ENCODE measurements around the gene UBIAD1. TPM values are rescaled to one million over a fixed set of nuclear protein-coding genes. Genes with fewer than 3 reads are reported as not detected.

UBIAD1 gene
- total RNA-seq, 1 experiment from 2014 or later: 17.0 TPM

GRCh38 chr1:11238311-11238710, 34.7 kb upstream of the UBIAD1 start:
- ChIA-PET CTCF (interaction anchor here (0.6 kb wide), 1 partner anchor 96 kb away, joined by 3 read pairs; no protein-coding TSS in a partner anchor), POLR2A (no interaction called here)
- Histone ChIP-seq H3K36me3 (ENCODE audit: control insufficient read depth, insufficient read depth, low read length) (peaks cover 3% of the 10 kb centered on the region; the same call in 1 of the 2 replicates), H3K4me1 (no peaks in the 10 kb centered on the region), H3K4me3 (ENCODE audit: low read depth, low read length) (no peak overlapping the region), H3K27me3 (replicated peaks; ENCODE audit: control insufficient read depth, insufficient read depth, low read length) (no peaks in the 10 kb centered on the region), H3K9me3 (no peaks in the 10 kb centered on the region)
- BruUV-seq (replicated peaks): no TSS peak
- Mint-ChIP-seq H3K36me3 (ENCODE audit: insufficient read depth, unreplicated experiment) (peaks cover 47% of the 10 kb centered on the region), H3K27me3 (ENCODE audit: insufficient read depth, unreplicated experiment) (no peaks in the 10 kb centered on the region), H3K9me3 (ENCODE audit: unreplicated experiment) (no peaks in the 10 kb centered on the region), H3K4me3 (ENCODE audit: unreplicated experiment) (no peak overlapping the region), H3K27ac (ENCODE audit: unreplicated experiment) (no peak overlapping the region), H3K4me1 (ENCODE audit: low read depth, unreplicated experiment) (no peaks in the 10 kb centered on the region)
- no peak for DNase-seq
- intact Hi-C loops (cut with micrococcal nuclease; ENCODE audit: unreplicated experiment): no loop called here
- TF ChIP-seq CTCF (IDR thresholded peaks at IDR 0.05; ENCODE audit: insufficient read depth in 1 of 2, low read depth in 1 of 2, low read length in 1 of 2, severe bottlenecking in 1 of 2, unreplicated experiment in 1 of 2): no peak

GRCh38 chr1:11245248-11245647, 27.8 kb upstream of the UBIAD1 start:
- H3K9me3 Mint-ChIP-seq (ENCODE audit: unreplicated experiment): no peaks in the 10 kb centered on the region
- ChIA-PET POLR2A (no interaction called here), CTCF (interaction anchor here (1.3 kb wide), 1 partner anchor 17 kb away, joined by 3 read pairs; the partner anchor contains the start of gene MTOR)
- intact Hi-C loops (cut with micrococcal nuclease; ENCODE audit: unreplicated experiment): no loop called here
- no peaks in the 10 kb centered on the region for H3K27me3 Mint-ChIP-seq (ENCODE audit: insufficient read depth, unreplicated experiment)
- no peaks in the 10 kb centered on the region for H3K4me1 Mint-ChIP-seq (ENCODE audit: low read depth, unreplicated experiment)
- Histone ChIP-seq H3K4me3 (ENCODE audit: low read depth, low read length) (no peak overlapping the region), H3K9me3 (no peaks in the 10 kb centered on the region), H3K4me1 (no peaks in the 10 kb centered on the region), H3K27me3 (replicated peaks; ENCODE audit: control insufficient read depth, insufficient read depth, low read length) (no peaks in the 10 kb centered on the region), H3K36me3 (ENCODE audit: control insufficient read depth, insufficient read depth, low read length) (peaks cover 4% of the 10 kb centered on the region; the same call in 1 of the 2 replicates)
- DNase-seq: no peak
- no TSS peak for BruUV-seq (replicated peaks)
- H3K27ac Mint-ChIP-seq (ENCODE audit: unreplicated experiment): no peak overlapping the region
- H3K4me3 Mint-ChIP-seq (ENCODE audit: unreplicated experiment): no peak overlapping the region
- no peak for TF ChIP-seq CTCF (IDR thresholded peaks at IDR 0.05; ENCODE audit: insufficient read depth in 1 of 2, low read depth in 1 of 2, low read length in 1 of 2, severe bottlenecking in 1 of 2, unreplicated experiment in 1 of 2)
- peaks cover 29% of the 10 kb centered on the region for H3K36me3 Mint-ChIP-seq (ENCODE audit: insufficient read depth, unreplicated experiment)

- no TSS peak for BruUV-seq (replicated peaks)
- H3K27ac Mint-ChIP-seq (ENCODE audit: unreplicated experiment): no peak overlapping the region
- CTCF ChIA-PET: interaction anchor here (0.6 kb wide), 1 partner anchor 55 kb away, joined by 3 read pairs; no protein-coding TSS in a partner anchor
- H3K36me3 ChIP-seq (ENCODE audit: control insufficient read depth, insufficient read depth, low read length): peaks cover 4% of the 10 kb centered on the region; the same call in 1 of the 2 replicates
- no peaks in the 10 kb centered on the region for H3K4me1 Mint-ChIP-seq (ENCODE audit: low read depth, unreplicated experiment)
- no peak for DNase-seq
- H3K4me3 Mint-ChIP-seq (ENCODE audit: unreplicated experiment): no peak overlapping the region
- H3K9me3 ChIP-seq: no peaks in the 10 kb centered on the region
- no peaks in the 10 kb centered on the region for H3K9me3 Mint-ChIP-seq (ENCODE audit: unreplicated experiment)
- no peak for TF ChIP-seq CTCF (IDR thresholded peaks at IDR 0.05; ENCODE audit: insufficient read depth in 1 of 2, low read depth in 1 of 2, low read length in 1 of 2, severe bottlenecking in 1 of 2, unreplicated experiment in 1 of 2)
- H3K27me3 Mint-ChIP-seq (ENCODE audit: insufficient read depth, unreplicated experiment): no peaks in the 10 kb centered on the region
- peaks cover 36% of the 10 kb centered on the region for H3K36me3 Mint-ChIP-seq (ENCODE audit: insufficient read depth, unreplicated experiment)
- H3K4me3 ChIP-seq (ENCODE audit: low read depth, low read length): no peak overlapping the region
- no peaks in the 10 kb centered on the region for H3K4me1 ChIP-seq
- intact Hi-C loops (cut with micrococcal nuclease; ENCODE audit: unreplicated experiment): no loop called here
- H3K27me3 ChIP-seq (replicated peaks; ENCODE audit: control insufficient read depth, insufficient read depth, low read length): no peaks in the 10 kb centered on the region
- POLR2A ChIA-PET: no interaction called here
Measured at GRCh38 chr1:11245904-11246719, 26.9 kb upstream of the UBIAD1 start.

All from Caco-2 (cell line).